ENCODE data around the gene AMDHD2. TPM values are rescaled to one million over a fixed set of nuclear protein-coding genes. Genes with fewer than 3 reads are reported as not detected.

Gene AMDHD2
- total and polyA plus RNA-seq, 2 of the 8 experiments (the other 6 are each of a cell fraction or from before 2014, with no cell fraction given): 43.0 to 54.6 TPM

GRCh38 chr16:2535625-2536013 is 15.4 kb downstream of the AMDHD2 start:
- Histone ChIP-seq H3K79me1 (ENCODE audit: low read depth, low read length) (no peaks in the 10 kb centered on the region), H3K9me3 (ENCODE audit: insufficient read depth in 2 of 2, low read depth in 1 of 2, low read length in 1 of 2) (no peaks in the 10 kb centered on the region), H3K4me3 (ENCODE audit: extremely low read depth in 1 of 4, insufficient read depth in 2 of 4, low read depth in 3 of 4, low read length in 4 of 4) (no peak overlapping the region), H3K23me2 (ENCODE audit: low read depth, low read length) (peaks cover 14% of the 10 kb centered on the region), H3K18ac (ENCODE audit: extremely low read depth, low read length) (no peak overlapping the region), H2BK5ac (ENCODE audit: low read depth, low read length) (no peak overlapping the region), H2AFZ (ENCODE audit: low read length) (no peak overlapping the region), H3K36me3 (ENCODE audit: control insufficient read depth in 2 of 4, insufficient read depth in 4 of 4, low read length in 3 of 4) (no peaks in the 10 kb centered on the region), H3K27me3 (replicated peaks in 1 of 4; ENCODE audit: control insufficient read depth in 3 of 4, extremely low read depth in 1 of 4, insufficient read depth in 3 of 4, low read length in 3 of 4) (no peaks in the 10 kb centered on the region), H3K23ac (ENCODE audit: insufficient read length) (no peak overlapping the region), H2BK15ac (ENCODE audit: low read length) (peak overlapping the region; percentile 100; the same call in 1 of the 2 replicates), H2BK120ac (replicated peaks; ENCODE audit: low read depth, low read length) (no peak overlapping the region), H2AK5ac (ENCODE audit: low read depth, low read length) (0 out of 2 replicates have a peak overlapping the region, but pooled peaks have one; percentile 16), H3K79me2 (ENCODE audit: control insufficient read depth in 1 of 2, insufficient read depth in 2 of 2, low read length in 2 of 2) (peaks cover 0 to 14% of the 10 kb centered on the region in 2 experiments; a peak in 2 of 4 replicates), H2BK12ac (ENCODE audit: low read depth, low read length) (peak overlapping the region; percentile 75; the same call in 1 of the 2 replicates), H3K14ac (ENCODE audit: insufficient read length) (no peak overlapping the region), H3K56ac (replicated peaks; ENCODE audit: insufficient read length, low read depth, low read length) (no peak overlapping the region), H4K20me1 (replicated peaks in 1 of 2; ENCODE audit: control insufficient read depth in 1 of 2, insufficient read depth in 2 of 2, low read length in 2 of 2) (peaks cover 0 to 7% of the 10 kb centered on the region in 2 experiments), H3K4me1 (replicated peaks in 1 of 4; ENCODE audit: control insufficient read depth in 3 of 4, insufficient read depth in 4 of 4, low read length in 3 of 4) (peaks cover 0 to 11% (median 7%) of the 10 kb centered on the region in 4 experiments; a peak in 4 of 7 replicates), H4K5ac (ENCODE audit: insufficient read length, low read depth, low read length) (no peak overlapping the region), H4K8ac (ENCODE audit: extremely low read depth, insufficient read depth, low read length) (no peak overlapping the region), H3K27ac (ENCODE audit: low read depth, low read length) (no peak overlapping the region), H2BK20ac (ENCODE audit: low read length) (no peak overlapping the region), H3K4me2 (ENCODE audit: insufficient read depth in 1 of 2, low read depth in 2 of 2, low read length in 2 of 2) (no peak overlapping the region), H3K4ac (replicated peaks; ENCODE audit: insufficient read length, low read depth, low read length) (no peak overlapping the region), H4K91ac (replicated peaks; ENCODE audit: insufficient read length, low read length) (no peak overlapping the region), H3K9ac (replicated peaks in 1 of 4; ENCODE audit: extremely low read depth in 1 of 4, low read depth in 3 of 4, low read length in 3 of 4) (no peak overlapping the region)
- DNase-seq (ENCODE audit: low read depth in 1 of 2, low spot score in 2 of 2) (no peak), FAIRE-seq (no peak)
- 93% methylated on average over 9 of the region's 9 CpGs; no CpG with 5 or more reads in 1 of the 2 experiments for whole genome bisulfite sequencing, 2 experiments (ENCODE audit: extremely low coverage in 1 of 2, insufficient coverage in 1 of 2, insufficient read length in 1 of 2, insufficient replicate concordance in 2 of 2, low coverage in 1 of 2, low lambda C conversion rate in 2 of 2, missing lambda C conversion rate in 1 of 2)
- TF ChIP-seq TAF1 (IDR thresholded peaks at IDR 0.05; ENCODE audit: low read depth, low read length) (no peak), SRF (IDR thresholded peaks at IDR 0.05; ENCODE audit: low read depth, low read length) (no peak), CTBP2 (IDR thresholded peaks at IDR 0.05; ENCODE audit: borderline replicate concordance, insufficient read depth, insufficient read length, low read length) (no peak), JUND (IDR thresholded peaks at IDR 0.05; ENCODE audit: low read length) (no peak), GABPA (IDR thresholded peaks at IDR 0.05; ENCODE audit: borderline replicate concordance, insufficient read depth, low read length) (no peak), NANOG (IDR thresholded peaks at IDR 0.05; ENCODE audit: insufficient read depth, low read depth, low read length, poor library complexity, severe bottlenecking) (no peak), ATF2 (IDR thresholded peaks at IDR 0.05; ENCODE audit: low read length) (no peak), MAX (IDR thresholded peaks at IDR 0.05) (no peak), ASH2L (IDR thresholded peaks at IDR 0.05; ENCODE audit: low read length) (no peak), TBP (IDR thresholded peaks at IDR 0.05; ENCODE audit: low read depth, low read length) (no peak), POU5F1 (IDR thresholded peaks at IDR 0.05; ENCODE audit: low read depth, low read length) (no peak), RBBP5 (IDR thresholded peaks at IDR 0.05; ENCODE audit: borderline replicate concordance, low read depth, low read length) (no peak)
- CTCF ChIA-PET (ENCODE audit: partially characterized antibody): interaction anchor here (1.0 kb wide), 2 partner anchors 17 to 20 kb away, joined by 3 read pairs; no protein-coding TSS in a partner anchor
- POLR2A ChIA-PET (ENCODE audit: partially characterized antibody): interaction anchor here (1.1 to 5.4 kb wide), 3 partner anchors 11 to 24 kb away, joined by 3 to 44 read pairs (median 7); partner anchors contain the start of gene ATP6V0C

Measured in H1 (cell line).